ENCODE data around the gene ZNF593.

GRCh38 chr1:26169669-26170471 is at the start of gene ZNF593:
- TF ChIP-seq CTCF (IDR thresholded peaks at IDR 0.05; ENCODE audit: low read depth, low read length) (peak; percentile 76), POLR2A (IDR thresholded peaks at IDR 0.05; ENCODE audit: extremely low read depth, insufficient read length) (peak; percentile 76), MAX (IDR thresholded peaks at IDR 0.05; ENCODE audit: low read depth, low read length) (peak; percentile 97)

All from NB4 (cell line).